ENCODE measurements around the gene LMAN1.

LMAN1 gene

DNA sequence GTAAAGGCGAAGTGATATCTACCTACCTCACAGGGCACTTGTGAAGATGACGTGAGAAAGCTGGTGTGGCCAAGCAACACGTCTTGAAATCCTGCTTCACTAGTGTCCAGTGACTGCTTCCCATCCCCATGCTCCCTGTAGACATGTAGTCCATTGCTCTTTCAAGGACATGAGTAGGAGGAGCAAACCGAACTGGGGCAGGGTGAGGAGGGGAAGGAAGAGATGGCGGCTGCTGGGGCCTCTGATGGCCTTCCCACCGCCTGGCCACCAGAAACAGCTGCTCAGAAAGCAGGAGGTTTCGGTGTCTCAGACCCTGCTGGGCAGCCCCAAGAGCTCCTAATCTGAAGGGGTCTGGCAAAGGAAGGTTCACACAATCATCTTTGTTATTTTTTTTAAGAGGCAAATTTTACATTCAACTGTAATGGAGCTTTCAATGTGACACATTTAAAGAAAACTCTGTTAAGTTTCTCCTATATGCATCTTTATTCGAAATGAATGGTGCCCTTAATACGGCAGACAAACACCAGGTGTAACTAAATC is 55.3 kb downstream of the LMAN1 start:
- no peak for DNase-seq (ENCODE audit: low read depth in 3 of 3)

- no peak for DNase-seq (ENCODE audit: low read depth in 3 of 3)
Observed at GRCh38 chr18:59303006-59303405, 56.1 kb downstream of the LMAN1 start.

GRCh38 chr18:59301929-59302328 is 57.1 kb downstream of the LMAN1 start:
- no peak for DNase-seq (ENCODE audit: low read depth in 3 of 3)

GRCh38 chr18:59300676-59301285 is 58.3 kb downstream of the LMAN1 start:
- no peak for DNase-seq (ENCODE audit: low read depth in 3 of 3)

GRCh38 chr18:59298871-59299270 is 60.2 kb downstream of the LMAN1 start:
- DNase-seq (ENCODE audit: low read depth in 3 of 3) = no peak

DNA sequence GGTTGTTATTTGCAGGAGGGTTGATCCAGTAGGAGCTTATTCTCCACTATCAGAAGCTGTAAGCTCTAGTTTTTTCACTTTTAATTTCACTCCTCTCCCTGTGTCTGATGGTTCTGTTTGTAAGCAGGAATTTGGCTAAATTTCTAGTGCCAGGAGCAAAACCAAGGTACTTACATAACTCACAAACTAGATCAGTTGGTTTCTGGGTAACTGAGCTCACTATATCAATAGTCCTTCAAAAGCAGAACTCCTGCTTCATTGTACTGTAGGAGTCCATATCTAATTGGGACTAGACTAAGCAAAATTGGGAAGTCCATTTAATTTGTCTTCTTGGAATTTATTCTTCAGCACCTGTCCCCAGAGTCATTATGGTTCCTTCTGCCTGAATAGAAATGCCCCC is 65.7 kb downstream of the LMAN1 start:
- DNase-seq (ENCODE audit: low read depth in 3 of 3) = no peak

DNA sequence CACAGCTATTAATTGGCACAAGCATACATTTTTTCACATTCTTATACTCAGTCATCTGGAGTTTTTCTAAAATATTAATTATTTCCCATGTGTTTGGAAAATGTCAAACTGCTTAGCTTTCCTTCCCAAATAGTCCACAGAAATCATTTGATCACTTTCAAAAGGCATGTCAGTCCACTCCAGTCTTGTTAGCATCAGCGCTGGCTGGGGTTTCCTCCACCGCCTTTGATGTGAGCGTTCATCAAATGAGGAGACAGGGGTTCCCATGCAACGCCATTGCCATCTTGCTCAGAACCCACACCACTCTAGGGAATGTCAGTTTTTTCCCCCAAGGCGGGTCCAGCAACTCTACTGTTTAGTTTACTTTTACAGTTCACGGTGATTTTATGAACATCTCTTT is 72.7 kb downstream of the LMAN1 start:
- DNase-seq (ENCODE audit: low read depth in 3 of 3) = no peak

DNA sequence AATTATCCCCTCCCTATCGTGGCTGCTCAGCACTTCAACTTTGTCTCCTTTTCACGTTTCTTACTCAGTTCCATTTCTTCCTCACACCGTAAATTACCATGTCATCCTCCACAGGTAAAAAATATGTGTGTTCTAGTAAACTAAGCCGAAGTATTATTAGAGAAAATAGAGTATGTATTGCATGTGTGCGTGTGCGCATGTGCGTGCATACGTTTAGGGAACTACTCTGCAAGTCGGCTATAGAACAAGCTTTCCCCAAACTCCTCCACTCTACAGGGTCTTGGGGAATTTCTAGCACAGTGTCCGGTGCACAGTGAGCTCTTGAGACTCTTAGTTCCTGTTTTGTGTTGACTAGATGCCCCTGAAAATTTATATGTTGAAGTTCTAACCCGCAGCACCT is 76.7 kb downstream of the LMAN1 start:
- no peak for DNase-seq (ENCODE audit: low read depth in 3 of 3)

GRCh38 chr18:59279722-59280121 is 79.3 kb downstream of the LMAN1 start:
- no peak for DNase-seq (ENCODE audit: low read depth in 3 of 3)

GRCh38 chr18:59279193-59279592 is 79.9 kb downstream of the LMAN1 start:
- DNase-seq (ENCODE audit: low read depth in 3 of 3) = no peak

DNA sequence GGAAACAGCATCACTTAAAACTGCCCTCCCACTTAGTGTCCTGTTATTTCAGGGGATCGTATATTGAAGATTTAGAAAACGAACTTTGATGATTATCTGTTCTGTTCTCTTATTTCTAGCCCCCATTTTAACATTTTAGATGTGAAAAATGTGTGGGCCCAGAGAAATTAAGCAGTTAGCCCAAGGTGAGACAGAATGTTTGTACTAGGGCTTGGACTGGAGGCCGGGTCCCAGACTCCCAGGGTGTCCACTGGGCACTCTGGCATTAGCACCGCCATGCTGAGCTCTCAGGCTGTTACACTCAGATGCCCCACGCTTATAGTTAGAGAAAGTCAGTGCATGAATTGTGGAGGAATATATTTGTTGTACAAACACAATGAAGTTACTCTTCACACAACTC is 80.3 kb downstream of the LMAN1 start:
- no peak for DNase-seq (ENCODE audit: low read depth in 3 of 3)
